SJSA1 (cell line): Measurements from ENCODE around the gene NUP35. TPM values are rescaled to one million over a fixed set of nuclear protein-coding genes. Genes with fewer than 3 reads are reported as not detected.
A peak's percentile ranks its signal among the peaks of the same experiment; 100 is the strongest.

Experiments
- DNase-seq, 2 experiments: peaks; one replicate each; pipeline ENCODE4 v3.0.0-alpha.2; 2015 to 2020; ENCODE audit warnings: low spot score in 2 of 2, low read depth in 1 of 2
- H3K27ac ChIP-seq: fragments of 250-450 bp; sonication (Bioruptor Pico); 2 replicates; pipeline ENCODE4 v1.5.1; 2020; ENCODE audit warnings: mild to moderate bottlenecking, moderate library complexity
- H3K27me3 ChIP-seq: fragments of 250-450 bp; sonication (Bioruptor Pico); replicated peaks from 2 replicates; pipeline ENCODE4 v1.5.1; 2020; ENCODE audit warnings: mild to moderate bottlenecking, moderate library complexity
- H3K36me3 ChIP-seq: fragments of 250-450 bp; sonication (Bioruptor Pico); 2 replicates; pipeline ENCODE4 v1.5.1; 2020; ENCODE audit warnings: mild to moderate bottlenecking
- H3K4me1 ChIP-seq: fragments of 250-450 bp; sonication (Bioruptor Pico); replicated peaks from 2 replicates; pipeline ENCODE4 v1.6.1; 2021; ENCODE audit warnings: mild to moderate bottlenecking
- H3K4me3 ChIP-seq: fragments of 250-450 bp; sonication (Bioruptor Pico); 2 replicates; pipeline ENCODE4 v1.5.1; 2020; ENCODE audit warnings: mild to moderate bottlenecking
- H3K9me3 ChIP-seq: fragments of 250-450 bp; sonication (Bioruptor Pico); replicated peaks from 2 replicates; pipeline ENCODE4 v1.5.1; 2020; ENCODE audit warnings: mild to moderate bottlenecking
- total RNA-seq: library from RNA; depleted of rRNA; stranded (reverse); fragments of >200 nt; shearing (Covaris generic); gene quantifications from 2 replicates; pipeline ENCODE4 v1.2.3, GENCODE V29; 2014; rRNA removed

The NUP35 gene, protein sequence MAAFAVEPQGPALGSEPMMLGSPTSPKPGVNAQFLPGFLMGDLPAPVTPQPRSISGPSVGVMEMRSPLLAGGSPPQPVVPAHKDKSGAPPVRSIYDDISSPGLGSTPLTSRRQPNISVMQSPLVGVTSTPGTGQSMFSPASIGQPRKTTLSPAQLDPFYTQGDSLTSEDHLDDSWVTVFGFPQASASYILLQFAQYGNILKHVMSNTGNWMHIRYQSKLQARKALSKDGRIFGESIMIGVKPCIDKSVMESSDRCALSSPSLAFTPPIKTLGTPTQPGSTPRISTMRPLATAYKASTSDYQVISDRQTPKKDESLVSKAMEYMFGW
- 41.9 and 47.8 TPM in 2 replicates for total RNA-seq

DNA sequence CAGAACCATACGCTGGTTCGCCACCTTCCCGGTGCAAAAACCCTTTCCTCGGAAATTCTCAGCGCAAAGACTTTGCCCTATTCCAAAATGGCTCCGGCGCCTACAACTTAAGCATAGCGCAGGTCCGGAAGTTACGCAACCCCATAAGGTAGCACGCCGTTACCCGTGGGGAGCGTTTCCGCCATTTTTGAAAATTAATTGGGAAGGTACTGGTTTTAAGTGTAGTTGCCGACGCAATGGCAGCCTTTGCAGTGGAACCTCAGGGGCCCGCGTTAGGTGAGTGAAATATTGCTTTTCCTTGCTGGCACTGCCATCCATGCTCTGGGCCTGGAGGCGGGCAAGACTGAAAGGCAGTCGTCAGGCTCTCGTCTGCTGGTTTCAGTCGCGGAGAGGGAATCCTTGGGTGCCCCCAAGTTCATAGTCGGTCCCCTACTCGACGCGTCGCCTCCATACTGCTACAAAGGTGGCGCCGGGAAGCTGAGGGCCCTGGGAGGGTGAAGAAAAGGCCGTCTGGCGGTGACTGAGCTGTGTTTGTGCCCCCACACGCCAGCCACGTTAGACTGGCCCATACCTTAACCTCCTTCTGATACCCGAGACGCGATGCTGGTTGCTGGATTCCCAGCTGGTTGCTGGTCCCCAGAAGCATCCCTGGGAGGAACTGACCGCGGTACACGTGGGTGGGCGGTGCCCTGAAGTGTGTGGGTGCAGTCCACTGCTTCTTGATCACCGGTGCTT lies at the start of gene NUP35:
Gene NUP35, plus strand, starts transcription at position 222 of the 735 bp plus-strand sequence. Its CDS starts 15 bp downstream, at position 237.
- H3K9me3 ChIP-seq: no peaks in the 10 kb centered on the region
- DNase-seq: peak; percentile 81 to 88
- H3K4me1 ChIP-seq: peaks cover 6% of the 10 kb centered on the region
- peak within 1 kb of the TSS; percentile 79 for H3K4me3 ChIP-seq
- H3K36me3 ChIP-seq: peaks cover 14% of the 10 kb centered on the region
- no peaks in the 10 kb centered on the region for H3K27me3 ChIP-seq
- H3K27ac ChIP-seq: peak within 1 kb of the TSS; percentile 89

DNA sequence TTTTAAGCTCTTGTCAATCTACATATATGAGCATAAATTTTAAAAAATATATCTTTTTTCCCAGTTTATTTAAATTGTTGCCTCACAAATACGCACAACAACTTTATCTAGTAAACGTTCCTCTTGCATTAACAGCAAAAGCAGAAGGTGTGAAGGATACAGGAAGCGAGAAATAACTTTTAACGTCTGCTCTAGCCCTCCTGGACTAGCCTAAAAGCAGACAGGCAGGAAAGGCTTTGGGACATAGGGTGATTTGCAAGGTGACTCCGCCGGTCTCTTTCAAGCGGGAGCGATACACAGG lies 46.1 kb upstream of the NUP35 start:
- Histone ChIP-seq H3K4me3 (peak overlapping the region; percentile 55), H3K27ac (no peak overlapping the region), H3K36me3 (no peaks in the 10 kb centered on the region), H3K27me3 (0 out of 2 replicates have a peak, but pooled peaks cover 2% of the 10 kb centered on the region), H3K9me3 (no peaks in the 10 kb centered on the region), H3K4me1 (peaks cover 8% of the 10 kb centered on the region; the same call in 1 of the 2 replicates)
- no peak for DNase-seq

DNA sequence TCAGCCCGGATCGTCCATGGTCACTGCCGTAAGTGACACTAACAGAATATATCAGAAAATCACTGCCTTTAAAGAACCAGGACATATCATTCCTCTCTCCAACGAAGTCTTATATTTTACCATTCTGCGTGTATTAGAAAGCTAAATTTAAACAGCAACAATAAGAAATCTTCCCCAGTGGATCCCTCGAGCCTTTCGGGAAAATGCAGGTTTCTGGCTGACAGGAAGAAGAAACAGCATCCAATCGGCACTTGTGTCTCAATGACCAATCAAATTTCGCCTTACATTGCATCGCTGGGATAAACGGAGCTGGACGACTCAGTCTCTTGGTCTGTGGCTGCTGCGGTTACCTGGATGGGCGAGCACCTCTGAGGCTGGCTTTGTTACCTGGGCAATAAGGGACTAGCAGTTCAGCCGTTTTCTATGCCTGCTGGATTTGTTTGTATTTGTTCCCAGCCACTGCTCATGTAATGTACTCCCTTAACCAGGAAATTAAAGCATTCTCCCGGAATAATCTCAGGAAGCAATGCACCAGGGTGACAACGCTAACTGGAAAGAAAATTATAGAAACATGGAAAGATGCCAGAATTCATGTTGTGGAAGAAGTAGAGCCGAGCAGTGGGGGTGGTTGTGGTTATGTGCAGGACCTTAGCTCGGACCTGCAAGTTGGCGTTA lies 45.6 kb upstream of the NUP35 start, which contains the start of gene DUSP19:
Gene DUSP19, plus strand, starts transcription at position 284 of the 675 bp plus-strand sequence. Its CDS starts 187 bp downstream, at position 471.
- Histone ChIP-seq H3K27ac (no peak within 1 kb of the TSS), H3K4me3 (peak within 1 kb of the TSS; percentile 55), H3K27me3 (0 out of 2 replicates have a peak, but pooled peaks cover 2% of the 10 kb centered on the region), H3K36me3 (no peaks in the 10 kb centered on the region), H3K9me3 (no peaks in the 10 kb centered on the region), H3K4me1 (peaks cover 8% of the 10 kb centered on the region; the same call in 1 of the 2 replicates)
- DNase-seq: peak; percentile 83 to 95

DNA sequence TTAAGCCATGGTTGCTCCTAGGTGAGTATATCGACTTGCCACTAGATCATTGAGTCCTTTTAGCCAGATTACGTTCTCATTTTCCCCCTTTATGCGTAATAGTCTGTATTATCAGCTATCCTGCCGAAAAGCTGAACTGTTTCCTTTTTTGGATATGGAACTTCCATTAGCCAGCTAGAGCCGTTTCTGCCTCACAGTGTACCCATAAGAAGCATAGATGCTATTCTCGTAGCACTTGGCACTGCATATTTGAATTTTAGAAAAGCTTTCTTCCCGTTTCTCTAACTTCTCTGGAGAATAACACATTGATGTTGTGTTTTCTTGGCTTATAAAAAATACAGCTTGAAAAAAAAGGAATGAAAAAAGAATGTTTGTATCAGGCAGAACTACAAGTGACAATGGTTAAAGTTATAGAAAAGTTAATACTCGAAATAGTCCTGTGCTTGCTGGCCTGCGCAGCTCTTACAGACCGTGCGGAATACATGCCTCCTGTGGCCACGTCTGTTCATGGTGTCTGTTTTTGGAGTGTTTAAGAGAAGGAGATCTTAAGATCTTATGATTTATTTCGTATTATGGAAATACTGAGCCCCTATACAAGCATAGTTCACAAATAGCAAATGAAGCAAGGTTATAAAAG lies 45.0 kb upstream of the NUP35 start:
- H3K27ac ChIP-seq: no peak overlapping the region
- no peak for DNase-seq
- H3K36me3 ChIP-seq: no peaks in the 10 kb centered on the region
- peaks cover 8% of the 10 kb centered on the region; the same call in 1 of the 2 replicates for H3K4me1 ChIP-seq
- 0 out of 2 replicates have a peak, but pooled peaks cover 2% of the 10 kb centered on the region for H3K27me3 ChIP-seq
- peak overlapping the region; percentile 55 for H3K4me3 ChIP-seq
- H3K9me3 ChIP-seq: no peaks in the 10 kb centered on the region

DNA sequence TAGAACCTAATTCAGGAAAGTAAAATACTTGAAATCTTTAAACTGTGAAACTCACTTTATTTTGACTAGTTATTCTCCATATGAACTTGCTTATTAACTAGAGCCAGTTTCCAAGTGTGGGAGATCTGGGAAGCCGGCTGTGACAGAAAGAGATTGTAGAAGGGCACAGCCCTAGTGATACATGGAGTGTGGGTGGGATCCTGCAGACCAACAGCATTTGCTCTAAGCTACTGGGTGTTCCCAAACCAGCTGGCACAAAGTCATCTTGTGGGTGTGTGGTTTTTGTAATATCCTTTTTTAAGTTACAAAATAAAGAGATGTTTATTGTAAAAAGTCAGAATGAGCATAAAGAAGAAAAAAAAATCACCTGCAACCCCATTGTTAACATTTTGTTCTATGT lies 42.3 kb upstream of the NUP35 start:
- no peaks in the 10 kb centered on the region for H3K36me3 ChIP-seq
- DNase-seq: no peak
- H3K27me3 ChIP-seq: no peaks in the 10 kb centered on the region
- no peaks in the 10 kb centered on the region for H3K9me3 ChIP-seq
- no peak overlapping the region for H3K27ac ChIP-seq
- no peak overlapping the region for H3K4me3 ChIP-seq
- H3K4me1 ChIP-seq: peaks cover 8% of the 10 kb centered on the region; the same call in 1 of the 2 replicates

DNA sequence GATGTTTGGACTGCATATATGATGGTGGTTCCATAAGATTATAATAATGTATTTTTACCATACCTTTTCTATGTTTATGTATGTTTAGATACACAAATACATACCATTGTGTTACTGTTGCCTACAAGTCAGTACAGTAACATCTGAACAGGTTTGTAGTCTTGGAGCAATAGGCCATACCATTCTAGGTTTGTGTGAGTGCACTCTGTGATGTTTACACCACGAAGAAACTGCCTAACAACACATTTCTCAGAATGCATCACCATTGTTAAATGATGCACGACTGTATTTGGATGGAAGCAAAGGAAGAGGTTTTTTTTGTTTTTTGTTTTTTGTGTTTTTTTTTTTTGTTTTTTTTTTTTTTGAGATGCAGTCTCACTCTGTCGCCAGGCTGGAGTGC lies 36.2 kb upstream of the NUP35 start:
- H3K27me3 ChIP-seq: no peaks in the 10 kb centered on the region

DNA sequence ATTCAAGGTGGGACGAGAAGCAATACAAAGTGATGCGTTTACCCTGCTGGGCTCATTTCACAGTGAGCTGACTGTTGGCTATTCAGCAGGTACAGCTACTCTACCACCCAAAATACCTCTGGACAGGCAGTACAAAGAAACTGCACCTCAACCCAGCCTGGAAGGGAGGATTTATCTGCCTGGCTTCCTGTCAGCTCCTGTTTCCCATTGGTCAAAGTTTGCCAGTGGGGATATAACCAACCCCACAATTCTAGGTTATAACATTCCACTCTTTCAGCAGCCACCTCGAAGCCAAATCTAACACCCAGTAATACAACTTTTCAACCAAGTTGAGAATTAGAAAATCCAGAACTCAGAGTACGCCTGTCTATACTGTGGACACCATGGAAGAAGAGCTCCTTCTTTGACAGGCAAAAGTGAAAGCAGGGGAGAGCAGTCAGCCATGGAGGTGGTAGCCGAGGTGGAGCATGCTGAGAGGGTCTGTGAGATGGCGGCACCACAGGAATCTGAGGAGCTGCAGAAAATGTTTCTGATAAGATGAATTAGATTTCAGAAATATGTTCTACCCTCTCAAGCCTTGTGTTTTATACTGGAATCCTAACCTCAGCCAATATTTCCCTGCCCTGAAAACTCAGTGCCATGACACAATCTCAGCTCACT lies 34.9 kb upstream of the NUP35 start:
- Histone ChIP-seq H3K36me3 (no peaks in the 10 kb centered on the region), H3K27ac (no peak overlapping the region), H3K9me3 (no peaks in the 10 kb centered on the region), H3K4me1 (peaks cover 3% of the 10 kb centered on the region; the same call in 1 of the 2 replicates), H3K27me3 (no peaks in the 10 kb centered on the region), H3K4me3 (no peak overlapping the region)
- no peak for DNase-seq

More for the DNA sequence above, 36.2 kb upstream of the NUP35 start:
- no peak for DNase-seq
- H3K9me3 ChIP-seq: no peaks in the 10 kb centered on the region
- H3K36me3 ChIP-seq: no peaks in the 10 kb centered on the region
- H3K4me1 ChIP-seq: no peaks in the 10 kb centered on the region
- no peak overlapping the region for H3K4me3 ChIP-seq
- no peak overlapping the region for H3K27ac ChIP-seq

DNA sequence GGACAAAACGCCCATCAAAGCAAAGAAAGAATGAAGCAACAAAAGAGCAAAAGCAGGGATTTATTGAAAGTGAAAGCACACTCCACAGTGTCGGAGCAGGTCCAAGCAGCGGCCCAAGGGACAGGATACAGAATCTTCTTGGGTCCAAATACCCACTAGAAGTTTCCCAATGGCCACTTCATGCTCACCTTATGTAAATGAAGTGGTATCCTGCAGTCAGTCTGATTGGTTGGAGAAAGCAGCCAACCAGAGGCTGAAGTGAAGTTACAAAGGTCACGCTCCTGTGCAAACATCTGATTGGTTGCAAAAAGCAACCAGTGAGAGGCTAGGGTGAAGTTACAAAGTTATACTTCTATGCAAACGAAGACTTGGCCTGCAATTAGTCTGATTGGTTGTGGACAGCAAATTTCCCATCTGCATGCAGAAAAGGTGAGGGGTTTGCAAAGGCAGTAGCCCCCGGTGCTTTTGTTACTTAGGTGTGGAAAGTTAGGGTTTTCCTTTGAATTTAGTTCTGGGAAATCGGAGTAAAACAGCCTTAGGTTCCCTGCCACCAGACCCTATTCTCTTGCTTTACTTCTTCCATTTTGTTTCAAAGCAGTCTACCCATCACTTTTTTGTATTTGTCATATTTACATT lies 32.8 kb upstream of the NUP35 start:
- Histone ChIP-seq H3K27me3 (no peaks in the 10 kb centered on the region), H3K9me3 (no peaks in the 10 kb centered on the region), H3K4me3 (no peak overlapping the region), H3K36me3 (no peaks in the 10 kb centered on the region), H3K27ac (no peak overlapping the region), H3K4me1 (peaks cover 4% of the 10 kb centered on the region; the same call in 1 of the 2 replicates)
- no peak for DNase-seq

DNA sequence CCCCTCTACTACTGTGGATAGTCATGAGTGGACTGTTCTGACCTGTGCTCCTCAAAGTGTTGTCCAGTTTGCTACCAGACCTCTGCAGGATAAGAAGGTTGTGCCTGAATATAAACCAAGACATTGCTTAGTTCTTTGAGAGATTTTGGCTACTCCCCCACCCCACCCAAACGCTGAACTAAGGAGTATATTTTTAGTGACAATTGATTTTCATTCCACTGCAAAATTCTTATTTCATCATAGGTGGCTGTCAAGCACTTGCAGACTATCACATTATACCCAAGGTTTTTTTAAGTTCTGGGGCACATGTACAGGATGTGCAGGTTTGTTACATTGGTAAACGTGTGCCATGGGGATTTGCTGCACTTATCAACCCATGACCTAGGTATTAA lies 32.3 kb upstream of the NUP35 start:
- no peaks in the 10 kb centered on the region for H3K36me3 ChIP-seq
- H3K27ac ChIP-seq: no peak overlapping the region
- no peaks in the 10 kb centered on the region for H3K27me3 ChIP-seq
- H3K9me3 ChIP-seq: no peaks in the 10 kb centered on the region
- no peak overlapping the region for H3K4me3 ChIP-seq
- H3K4me1 ChIP-seq: peaks cover 4% of the 10 kb centered on the region; the same call in 1 of the 2 replicates
- DNase-seq: no peak

DNA sequence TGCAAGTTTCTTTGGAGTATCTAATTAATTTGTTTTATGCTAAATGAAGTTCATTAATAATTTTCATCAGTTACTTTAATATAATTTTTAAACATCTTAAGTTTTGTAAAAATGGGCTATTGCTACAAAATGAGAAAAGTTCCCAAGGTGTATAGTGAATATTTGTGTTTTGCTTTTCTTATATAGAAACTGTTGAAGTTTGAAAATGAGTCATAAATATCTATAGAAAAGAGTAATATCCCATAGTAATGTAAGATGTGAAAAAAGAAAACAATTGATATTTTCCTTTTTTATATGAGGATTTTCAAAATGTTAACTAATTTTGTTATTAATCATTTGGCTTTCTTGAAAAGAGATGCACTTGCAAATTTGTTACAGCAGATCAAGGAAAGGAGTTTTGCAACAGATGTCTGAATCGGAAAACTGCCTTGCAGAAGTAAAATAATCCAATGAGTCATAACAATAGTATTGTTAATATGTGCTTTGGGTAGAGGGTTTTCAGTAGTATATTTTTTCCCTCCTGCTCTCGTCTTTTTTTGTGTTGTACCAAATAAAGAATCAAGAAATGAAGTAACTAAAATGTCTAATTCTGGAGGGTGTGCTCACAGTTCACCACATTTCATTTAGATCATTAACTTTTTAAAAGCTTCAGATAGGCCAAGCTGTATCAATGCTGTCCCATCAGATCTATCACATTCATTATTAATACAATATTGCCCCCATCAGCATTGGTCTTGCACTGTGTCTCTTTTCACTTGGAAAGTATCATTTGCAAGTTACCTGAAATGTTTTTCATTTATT lies 30.2 kb upstream of the NUP35 start:
- no peak overlapping the region for H3K27ac ChIP-seq
- no peaks in the 10 kb centered on the region for H3K27me3 ChIP-seq
- no peaks in the 10 kb centered on the region for H3K9me3 ChIP-seq
- H3K4me1 ChIP-seq: peaks cover 4% of the 10 kb centered on the region; the same call in 1 of the 2 replicates
- no peaks in the 10 kb centered on the region for H3K36me3 ChIP-seq
- no peak overlapping the region for H3K4me3 ChIP-seq
- peak in 1 of 2 experiments; percentile 27 for DNase-seq

DNA sequence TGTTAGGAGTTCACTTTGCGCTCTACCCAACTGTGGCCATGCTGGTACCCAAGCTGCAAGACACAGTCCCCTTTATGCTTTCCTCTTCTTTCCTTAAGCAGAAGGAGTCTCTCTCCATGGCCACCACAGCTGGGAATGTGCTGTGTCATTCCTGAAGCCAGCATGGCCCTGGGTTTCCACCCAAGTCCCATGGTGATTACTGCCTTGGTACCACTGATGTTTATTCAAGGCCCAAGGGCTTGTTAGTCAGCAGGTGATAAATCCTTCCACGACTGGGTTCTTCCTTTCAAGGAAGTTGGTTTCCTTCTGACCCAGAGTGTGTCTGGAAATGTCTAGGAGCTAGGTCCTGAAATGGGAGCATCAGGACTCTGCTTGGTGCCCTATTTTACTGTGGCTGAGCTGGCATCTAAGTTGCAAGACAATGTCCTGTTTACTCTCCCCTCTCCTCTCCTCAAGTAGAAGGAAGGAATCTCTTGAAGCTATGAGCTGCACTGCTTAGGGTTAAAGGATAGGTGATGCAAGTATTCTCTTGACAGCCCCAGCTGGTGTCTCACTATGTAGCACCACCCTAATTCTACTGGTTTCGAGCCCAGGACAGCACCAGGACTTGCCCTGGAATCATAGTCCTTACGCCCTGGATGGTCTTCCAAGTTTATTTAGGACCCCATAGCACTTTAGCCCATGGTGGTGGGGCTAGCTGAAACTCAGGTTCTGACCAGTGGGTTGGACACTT lies 18.7 kb upstream of the NUP35 start:
- Histone ChIP-seq H3K36me3 (no peaks in the 10 kb centered on the region), H3K27me3 (no peaks in the 10 kb centered on the region), H3K9me3 (no peaks in the 10 kb centered on the region), H3K4me3 (no peak overlapping the region), H3K27ac (no peak overlapping the region), H3K4me1 (no peaks in the 10 kb centered on the region)
- no peak for DNase-seq
